ENCODE results near the gene KIAA1217.

The KIAA1217 gene

DNA sequence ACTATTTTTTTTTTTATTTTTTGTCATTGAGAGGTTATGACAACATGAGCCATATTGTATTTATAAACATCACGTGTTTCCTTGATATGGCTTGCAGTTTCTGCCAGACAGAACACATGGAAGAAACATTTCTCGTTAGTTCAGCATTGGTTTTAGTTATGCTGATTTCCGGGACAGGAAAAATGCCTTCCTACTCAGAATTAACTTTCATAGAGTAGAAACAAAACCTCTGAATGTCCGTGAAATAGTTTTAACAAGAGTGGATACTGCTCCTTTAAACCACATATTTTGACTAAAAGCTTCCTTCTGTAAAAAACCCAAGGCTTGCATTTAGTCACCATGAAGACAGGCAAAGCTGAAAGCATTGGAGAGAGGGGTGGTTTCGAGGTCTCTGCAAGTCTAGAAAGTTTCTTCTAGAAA is 240.4 kb downstream of the KIAA1217 start:
- H3K9me3 ChIP-seq (replicated peaks in 1 of 2; ENCODE audit: control insufficient read depth in 2 of 2, insufficient read depth in 1 of 2, low read depth in 1 of 2, low read length in 2 of 2) = no peaks in the 10 kb centered on the region
- WGBS, 2 donors (ENCODE audit: extremely low coverage in 2 of 2, insufficient read length in 2 of 2, insufficient replicate concordance in 1 of 2) = no CpG with 5 or more reads among the region's 5 CpGs
- H3K9ac ChIP-seq (ENCODE audit: low read depth, low read length, poor library complexity) = no peak overlapping the region
- no peak overlapping the region for H2AFZ ChIP-seq (ENCODE audit: low read length)
- no peaks in the 10 kb centered on the region for H3K36me3 ChIP-seq (replicated peaks in 1 of 2; ENCODE audit: control insufficient read depth in 2 of 2, insufficient read depth in 2 of 2, low read length in 2 of 2)
- H3K14ac ChIP-seq (ENCODE audit: low read length) = no peak overlapping the region
- no peaks in the 10 kb centered on the region for H3K79me1 ChIP-seq (ENCODE audit: low read depth, low read length)
- H3K27ac ChIP-seq (replicated peaks; ENCODE audit: low read length) = no peak overlapping the region
- H2BK12ac ChIP-seq (ENCODE audit: low read length) = no peak overlapping the region
- peaks cover 0 to 2% of the 10 kb centered on the region in 2 donors for H3K4me1 ChIP-seq (ENCODE audit: control insufficient read depth in 2 of 2, insufficient read depth in 1 of 2, low read depth in 1 of 2, low read length in 2 of 2)
- H3K18ac ChIP-seq (ENCODE audit: low read length) = no peak overlapping the region
- H4K91ac ChIP-seq (ENCODE audit: low read depth, low read length, poor library complexity) = no peak overlapping the region
- no peak overlapping the region for H2BK5ac ChIP-seq (ENCODE audit: low read length)
- H3K23ac ChIP-seq (ENCODE audit: low read depth, low read length, poor library complexity) = no peak overlapping the region
- H2BK120ac ChIP-seq (ENCODE audit: low read depth, low read length) = no peak overlapping the region
- no peak overlapping the region for H2AK5ac ChIP-seq (ENCODE audit: low read depth, low read length)
- H3K27me3 ChIP-seq (ENCODE audit: control insufficient read depth in 3 of 3, insufficient read depth in 3 of 3, low read depth in 1 of 3, low read length in 3 of 3) = no peaks in the 10 kb centered on the region
- H3K4ac ChIP-seq (ENCODE audit: low read length) = no peak overlapping the region
- H4K8ac ChIP-seq (ENCODE audit: low read depth, low read length) = no peak overlapping the region
- H3K4me2 ChIP-seq (ENCODE audit: insufficient read depth, low read length, poor library complexity, severe bottlenecking) = no peak overlapping the region
- H2BK15ac ChIP-seq (ENCODE audit: low read length) = no peak overlapping the region
- no peak overlapping the region for H3K4me3 ChIP-seq (ENCODE audit: low read length in 2 of 2)
- DNase-seq (ENCODE audit: low spot score) = no peak

DNA sequence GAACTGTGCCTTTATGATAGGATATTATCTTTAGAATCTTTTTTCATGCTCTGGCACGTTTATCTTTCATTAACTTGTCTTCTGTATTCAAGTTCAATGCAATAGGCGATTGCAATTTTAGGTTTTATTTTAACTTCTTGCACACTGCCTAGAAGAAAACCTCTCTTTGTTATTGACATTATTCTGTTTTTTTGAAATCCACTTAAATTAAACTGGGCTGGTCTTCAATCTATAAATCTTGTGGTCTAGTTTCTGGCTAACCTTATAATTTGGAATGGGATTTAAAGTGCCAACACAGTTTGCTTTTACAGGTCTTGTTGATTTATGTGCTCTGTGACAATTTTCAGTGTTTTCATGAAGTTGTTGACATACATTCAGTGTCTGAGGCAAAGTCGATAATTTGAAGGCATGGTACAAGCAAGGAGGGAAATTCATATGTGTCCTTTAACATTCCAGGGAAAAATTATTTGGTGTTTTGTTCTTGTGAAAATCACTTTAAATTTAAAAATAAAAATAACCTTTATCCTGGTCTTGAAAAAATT is 240.9 kb downstream of the KIAA1217 start:
- Histone ChIP-seq H2AK5ac (ENCODE audit: low read depth, low read length) (no peak overlapping the region), H2BK120ac (ENCODE audit: low read depth, low read length) (no peak overlapping the region), H3K23ac (ENCODE audit: low read depth, low read length, poor library complexity) (no peak overlapping the region), H3K36me3 (replicated peaks in 1 of 2; ENCODE audit: control insufficient read depth in 2 of 2, insufficient read depth in 2 of 2, low read length in 2 of 2) (no peaks in the 10 kb centered on the region), H3K27me3 (ENCODE audit: control insufficient read depth in 3 of 3, insufficient read depth in 3 of 3, low read depth in 1 of 3, low read length in 3 of 3) (no peaks in the 10 kb centered on the region), H3K4me2 (ENCODE audit: insufficient read depth, low read length, poor library complexity, severe bottlenecking) (no peak overlapping the region), H2BK5ac (ENCODE audit: low read length) (no peak overlapping the region), H2BK12ac (ENCODE audit: low read length) (no peak overlapping the region), H4K8ac (ENCODE audit: low read depth, low read length) (no peak overlapping the region), H3K4ac (ENCODE audit: low read length) (no peak overlapping the region), H3K79me1 (ENCODE audit: low read depth, low read length) (no peaks in the 10 kb centered on the region), H3K4me3 (ENCODE audit: low read length in 2 of 2) (no peak overlapping the region), H3K14ac (ENCODE audit: low read length) (no peak overlapping the region), H3K9ac (ENCODE audit: low read depth, low read length, poor library complexity) (no peak overlapping the region), H4K91ac (ENCODE audit: low read depth, low read length, poor library complexity) (no peak overlapping the region), H3K27ac (replicated peaks; ENCODE audit: low read length) (no peak overlapping the region), H3K9me3 (replicated peaks in 1 of 2; ENCODE audit: control insufficient read depth in 2 of 2, insufficient read depth in 1 of 2, low read depth in 1 of 2, low read length in 2 of 2) (no peaks in the 10 kb centered on the region), H3K4me1 (ENCODE audit: control insufficient read depth in 2 of 2, insufficient read depth in 1 of 2, low read depth in 1 of 2, low read length in 2 of 2) (peaks cover 0 to 2% of the 10 kb centered on the region in 2 donors), H2AFZ (ENCODE audit: low read length) (no peak overlapping the region), H2BK15ac (ENCODE audit: low read length) (no peak overlapping the region), H3K18ac (ENCODE audit: low read length) (no peak overlapping the region)
- no CpG with 5 or more reads among the region's 3 CpGs for WGBS, 2 donors (ENCODE audit: extremely low coverage in 2 of 2, insufficient read length in 2 of 2, insufficient replicate concordance in 1 of 2)
- DNase-seq (ENCODE audit: low spot score) = no peak

DNA sequence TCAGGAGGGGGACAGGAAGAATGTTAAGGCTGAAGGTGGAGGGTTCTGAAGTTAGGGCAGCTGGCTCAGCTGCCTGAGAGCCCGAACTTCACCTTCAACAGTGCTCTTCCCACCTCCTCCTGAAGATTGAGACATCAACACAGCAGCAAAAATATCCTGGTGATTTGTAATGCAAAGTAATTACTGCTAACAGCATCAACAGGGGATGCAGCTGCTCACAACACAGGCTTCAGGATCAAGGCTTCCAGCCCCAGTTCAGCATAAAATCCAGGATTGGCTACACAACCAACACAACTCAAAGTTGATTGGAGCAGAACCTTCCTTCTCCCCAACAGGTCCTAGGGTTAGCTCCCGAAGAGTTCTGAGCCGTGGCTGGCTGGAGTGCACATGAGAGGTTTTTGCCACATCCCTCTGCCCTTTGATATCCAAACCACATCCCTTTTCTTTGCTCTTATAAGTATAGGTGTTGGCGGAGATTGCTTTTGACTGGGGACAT is 242.4 kb downstream of the KIAA1217 start:
- no peaks in the 10 kb centered on the region for H3K27me3 ChIP-seq (ENCODE audit: control insufficient read depth in 3 of 3, insufficient read depth in 3 of 3, low read depth in 1 of 3, low read length in 3 of 3)
- no peak overlapping the region for H2BK12ac ChIP-seq (ENCODE audit: low read length)
- H2AK5ac ChIP-seq (ENCODE audit: low read depth, low read length) = no peak overlapping the region
- no peak overlapping the region for H3K23ac ChIP-seq (ENCODE audit: low read depth, low read length, poor library complexity)
- no peak overlapping the region for H3K4me3 ChIP-seq (ENCODE audit: low read length in 2 of 2)
- peaks cover 0 to 2% of the 10 kb centered on the region in 2 donors for H3K4me1 ChIP-seq (ENCODE audit: control insufficient read depth in 2 of 2, insufficient read depth in 1 of 2, low read depth in 1 of 2, low read length in 2 of 2)
- H3K14ac ChIP-seq (ENCODE audit: low read length) = no peak overlapping the region
- no peaks in the 10 kb centered on the region for H3K9me3 ChIP-seq (replicated peaks in 1 of 2; ENCODE audit: control insufficient read depth in 2 of 2, insufficient read depth in 1 of 2, low read depth in 1 of 2, low read length in 2 of 2)
- DNase-seq (ENCODE audit: low spot score) = no peak
- no CpG with 5 or more reads among the region's 4 CpGs for WGBS, 2 donors (ENCODE audit: extremely low coverage in 2 of 2, insufficient read length in 2 of 2, insufficient replicate concordance in 1 of 2)
- H2AFZ ChIP-seq (ENCODE audit: low read length) = no peak overlapping the region
- no peak overlapping the region for H4K8ac ChIP-seq (ENCODE audit: low read depth, low read length)
- H3K4me2 ChIP-seq (ENCODE audit: insufficient read depth, low read length, poor library complexity, severe bottlenecking) = no peak overlapping the region
- H3K18ac ChIP-seq (ENCODE audit: low read length) = no peak overlapping the region
- H3K27ac ChIP-seq (replicated peaks; ENCODE audit: low read length) = no peak overlapping the region
- peak overlapping the region; percentile 54 for H2BK5ac ChIP-seq (ENCODE audit: low read length)
- no peak overlapping the region for H2BK15ac ChIP-seq (ENCODE audit: low read length)
- H3K36me3 ChIP-seq (replicated peaks in 1 of 2; ENCODE audit: control insufficient read depth in 2 of 2, insufficient read depth in 2 of 2, low read length in 2 of 2) = no peaks in the 10 kb centered on the region
- no peak overlapping the region for H3K9ac ChIP-seq (ENCODE audit: low read depth, low read length, poor library complexity)
- H2BK120ac ChIP-seq (ENCODE audit: low read depth, low read length) = no peak overlapping the region
- H3K79me1 ChIP-seq (ENCODE audit: low read depth, low read length) = no peaks in the 10 kb centered on the region
- H4K91ac ChIP-seq (ENCODE audit: low read depth, low read length, poor library complexity) = no peak overlapping the region
- H3K4ac ChIP-seq (ENCODE audit: low read length) = no peak overlapping the region

DNA sequence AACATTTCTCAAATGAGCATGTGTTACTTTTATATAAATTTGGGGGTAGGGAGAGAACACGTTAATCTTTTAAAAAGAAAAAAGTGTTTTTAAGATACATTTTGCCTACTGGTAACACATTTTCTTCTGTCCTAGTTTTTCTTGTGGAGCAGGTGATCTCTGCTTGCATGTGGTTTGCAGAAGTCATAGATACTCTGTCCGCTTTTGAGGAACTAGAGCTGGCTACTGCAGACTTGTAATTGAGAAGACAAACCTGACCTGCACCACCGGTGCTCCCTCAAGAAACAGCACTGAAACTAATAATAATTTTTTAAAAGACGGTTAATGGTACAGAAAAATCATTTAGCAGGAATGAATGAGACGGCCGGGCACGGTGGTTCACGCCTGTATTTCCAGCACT is 243.1 kb downstream of the KIAA1217 start:
- no peak overlapping the region for H3K4me2 ChIP-seq (ENCODE audit: insufficient read depth, low read length, poor library complexity, severe bottlenecking)
- no peak overlapping the region for H2BK120ac ChIP-seq (ENCODE audit: low read depth, low read length)
- no peak overlapping the region for H2AK5ac ChIP-seq (ENCODE audit: low read depth, low read length)
- no peak overlapping the region for H2BK12ac ChIP-seq (ENCODE audit: low read length)
- H3K18ac ChIP-seq (ENCODE audit: low read length) = no peak overlapping the region
- H3K4me1 ChIP-seq (ENCODE audit: control insufficient read depth in 2 of 2, insufficient read depth in 1 of 2, low read depth in 1 of 2, low read length in 2 of 2) = no peaks in the 10 kb centered on the region
- H4K91ac ChIP-seq (ENCODE audit: low read depth, low read length, poor library complexity) = no peak overlapping the region
- H3K9me3 ChIP-seq (replicated peaks in 1 of 2; ENCODE audit: control insufficient read depth in 2 of 2, insufficient read depth in 1 of 2, low read depth in 1 of 2, low read length in 2 of 2) = no peaks in the 10 kb centered on the region
- no peak overlapping the region for H3K9ac ChIP-seq (ENCODE audit: low read depth, low read length, poor library complexity)
- H3K36me3 ChIP-seq (replicated peaks in 1 of 2; ENCODE audit: control insufficient read depth in 2 of 2, insufficient read depth in 2 of 2, low read length in 2 of 2) = no peaks in the 10 kb centered on the region
- H2AFZ ChIP-seq (ENCODE audit: low read length) = no peak overlapping the region
- H2BK5ac ChIP-seq (ENCODE audit: low read length) = no peak overlapping the region
- no peak overlapping the region for H4K8ac ChIP-seq (ENCODE audit: low read depth, low read length)
- no peaks in the 10 kb centered on the region for H3K27me3 ChIP-seq (ENCODE audit: control insufficient read depth in 3 of 3, insufficient read depth in 3 of 3, low read depth in 1 of 3, low read length in 3 of 3)
- H3K23ac ChIP-seq (ENCODE audit: low read depth, low read length, poor library complexity) = no peak overlapping the region
- no peaks in the 10 kb centered on the region for H3K79me1 ChIP-seq (ENCODE audit: low read depth, low read length)
- WGBS, 2 donors (ENCODE audit: extremely low coverage in 2 of 2, insufficient read length in 2 of 2, insufficient replicate concordance in 1 of 2) = no CpG with 5 or more reads among the region's 8 CpGs
- no peak overlapping the region for H3K27ac ChIP-seq (replicated peaks; ENCODE audit: low read length)
- DNase-seq (ENCODE audit: low spot score) = no peak
- H3K4ac ChIP-seq (ENCODE audit: low read length) = no peak overlapping the region
- no peak overlapping the region for H2BK15ac ChIP-seq (ENCODE audit: low read length)
- H3K4me3 ChIP-seq (ENCODE audit: low read length in 2 of 2) = no peak overlapping the region
- no peak overlapping the region for H3K14ac ChIP-seq (ENCODE audit: low read length)

All from neuronal stem cell (in vitro differentiated cells).